ENCODE measurements around the gene SLC12A5. TPM values are rescaled to one million over a fixed set of nuclear protein-coding genes. Genes with fewer than 3 reads are reported as not detected.

SLC12A5 gene
- total RNA-seq, 1 donor from 2014 or later = 9.6 TPM

- H3K4me3 Mint-ChIP-seq = no peak overlapping the region
- H3K27me3 Mint-ChIP-seq (ENCODE audit: low read depth) = peaks cover 68% of the 10 kb centered on the region
Observed at GRCh38 chr20:46100988-46101387, 72.0 kb downstream of the SLC12A5 start.

GRCh38 chr20:46101957-46102356, 72.9 kb downstream of the SLC12A5 start:
- H3K27ac Mint-ChIP-seq (ENCODE audit: unreplicated experiment) = no peak overlapping the region
- H3K36me3 Mint-ChIP-seq (ENCODE audit: low read depth) = no peaks in the 10 kb centered on the region
- no peak overlapping the region for H3K4me3 Mint-ChIP-seq
- no peaks in the 10 kb centered on the region for H3K4me1 Mint-ChIP-seq
- no peak for TF ChIP-seq CTCF (conservative IDR thresholded peaks at IDR 0.05)
- H3K9me3 Mint-ChIP-seq = peaks cover 3% of the 10 kb centered on the region
- peaks cover 76% of the 10 kb centered on the region for H3K27me3 Mint-ChIP-seq (ENCODE audit: low read depth)
- DNase-seq (ENCODE audit: low read depth, low spot score) = no peak

More at GRCh38 chr20:46100988-46101387, 72.0 kb downstream of the SLC12A5 start:
- H3K27ac Mint-ChIP-seq (ENCODE audit: unreplicated experiment) = no peak overlapping the region
- no peaks in the 10 kb centered on the region for H3K36me3 Mint-ChIP-seq (ENCODE audit: low read depth)
- TF ChIP-seq CTCF (conservative IDR thresholded peaks at IDR 0.05) = no peak
- peaks cover 3% of the 10 kb centered on the region for H3K9me3 Mint-ChIP-seq
- H3K4me1 Mint-ChIP-seq = no peaks in the 10 kb centered on the region
- no peak for DNase-seq (ENCODE audit: low read depth, low spot score)

- no peak overlapping the region for H3K4me3 Mint-ChIP-seq
- peaks cover 3% of the 10 kb centered on the region for H3K9me3 Mint-ChIP-seq
- peaks cover 80% of the 10 kb centered on the region for H3K27me3 Mint-ChIP-seq (ENCODE audit: low read depth)
- TF ChIP-seq CTCF (conservative IDR thresholded peaks at IDR 0.05) = no peak
- DNase-seq (ENCODE audit: low read depth, low spot score) = no peak
- H3K4me1 Mint-ChIP-seq = no peaks in the 10 kb centered on the region
- no peak overlapping the region for H3K27ac Mint-ChIP-seq (ENCODE audit: unreplicated experiment)
- no peaks in the 10 kb centered on the region for H3K36me3 Mint-ChIP-seq (ENCODE audit: low read depth)
Observed at GRCh38 chr20:46102940-46103339, 73.9 kb downstream of the SLC12A5 start.

GRCh38 chr20:46104262-46104661, 75.2 kb downstream of the SLC12A5 start:
- H3K4me1 Mint-ChIP-seq = no peaks in the 10 kb centered on the region
- no peak overlapping the region for H3K27ac Mint-ChIP-seq (ENCODE audit: unreplicated experiment)
- no peaks in the 10 kb centered on the region for H3K36me3 Mint-ChIP-seq (ENCODE audit: low read depth)
- H3K27me3 Mint-ChIP-seq (ENCODE audit: low read depth) = peaks cover 81% of the 10 kb centered on the region
- no peak for TF ChIP-seq CTCF (conservative IDR thresholded peaks at IDR 0.05)
- peaks cover 3% of the 10 kb centered on the region for H3K9me3 Mint-ChIP-seq
- no peak overlapping the region for H3K4me3 Mint-ChIP-seq
- no peak for DNase-seq (ENCODE audit: low read depth, low spot score)

GRCh38 chr20:46107061-46107460, 78.0 kb downstream of the SLC12A5 start:
- no peak overlapping the region for H3K27ac Mint-ChIP-seq (ENCODE audit: unreplicated experiment)
- H3K27me3 Mint-ChIP-seq (ENCODE audit: low read depth) = peaks cover 85% of the 10 kb centered on the region
- H3K9me3 Mint-ChIP-seq = peaks cover 3% of the 10 kb centered on the region
- no peaks in the 10 kb centered on the region for H3K36me3 Mint-ChIP-seq (ENCODE audit: low read depth)
- no peak for TF ChIP-seq CTCF (conservative IDR thresholded peaks at IDR 0.05)
- no peaks in the 10 kb centered on the region for H3K4me1 Mint-ChIP-seq
- no peak overlapping the region for H3K4me3 Mint-ChIP-seq
- no peak for DNase-seq (ENCODE audit: low read depth, low spot score)

- H3K4me1 Mint-ChIP-seq = no peaks in the 10 kb centered on the region
- H3K27me3 Mint-ChIP-seq (ENCODE audit: low read depth) = peaks cover 87% of the 10 kb centered on the region
- no peaks in the 10 kb centered on the region for H3K36me3 Mint-ChIP-seq (ENCODE audit: low read depth)
- no peaks in the 10 kb centered on the region for H3K9me3 Mint-ChIP-seq
- TF ChIP-seq CTCF (conservative IDR thresholded peaks at IDR 0.05) = no peak
- no peak for DNase-seq (ENCODE audit: low read depth, low spot score)
- H3K4me3 Mint-ChIP-seq = no peak overlapping the region
- H3K27ac Mint-ChIP-seq (ENCODE audit: unreplicated experiment) = no peak overlapping the region
Observed at GRCh38 chr20:46108435-46108841, 79.4 kb downstream of the SLC12A5 start.
